GM21723 (cell line): ENCODE results near the gene PLA2G12B.
"Not testable (repeated sequence)": the region's sequence is repeated elsewhere in the genome, so short reads cannot be mapped to it uniquely, and the experiment has no call there.

Source experiments
- ATAC-seq: cut with Tn5 transposase; IDR thresholded peaks from one replicate; pipeline ENCODE4 v1.9.1; 2021; ENCODE audit warnings: mild to moderate bottlenecking, moderate library complexity; ENCODE audit not compliant: unreplicated experiment

The PLA2G12B gene, protein sequence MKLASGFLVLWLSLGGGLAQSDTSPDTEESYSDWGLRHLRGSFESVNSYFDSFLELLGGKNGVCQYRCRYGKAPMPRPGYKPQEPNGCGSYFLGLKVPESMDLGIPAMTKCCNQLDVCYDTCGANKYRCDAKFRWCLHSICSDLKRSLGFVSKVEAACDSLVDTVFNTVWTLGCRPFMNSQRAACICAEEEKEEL

DNA sequence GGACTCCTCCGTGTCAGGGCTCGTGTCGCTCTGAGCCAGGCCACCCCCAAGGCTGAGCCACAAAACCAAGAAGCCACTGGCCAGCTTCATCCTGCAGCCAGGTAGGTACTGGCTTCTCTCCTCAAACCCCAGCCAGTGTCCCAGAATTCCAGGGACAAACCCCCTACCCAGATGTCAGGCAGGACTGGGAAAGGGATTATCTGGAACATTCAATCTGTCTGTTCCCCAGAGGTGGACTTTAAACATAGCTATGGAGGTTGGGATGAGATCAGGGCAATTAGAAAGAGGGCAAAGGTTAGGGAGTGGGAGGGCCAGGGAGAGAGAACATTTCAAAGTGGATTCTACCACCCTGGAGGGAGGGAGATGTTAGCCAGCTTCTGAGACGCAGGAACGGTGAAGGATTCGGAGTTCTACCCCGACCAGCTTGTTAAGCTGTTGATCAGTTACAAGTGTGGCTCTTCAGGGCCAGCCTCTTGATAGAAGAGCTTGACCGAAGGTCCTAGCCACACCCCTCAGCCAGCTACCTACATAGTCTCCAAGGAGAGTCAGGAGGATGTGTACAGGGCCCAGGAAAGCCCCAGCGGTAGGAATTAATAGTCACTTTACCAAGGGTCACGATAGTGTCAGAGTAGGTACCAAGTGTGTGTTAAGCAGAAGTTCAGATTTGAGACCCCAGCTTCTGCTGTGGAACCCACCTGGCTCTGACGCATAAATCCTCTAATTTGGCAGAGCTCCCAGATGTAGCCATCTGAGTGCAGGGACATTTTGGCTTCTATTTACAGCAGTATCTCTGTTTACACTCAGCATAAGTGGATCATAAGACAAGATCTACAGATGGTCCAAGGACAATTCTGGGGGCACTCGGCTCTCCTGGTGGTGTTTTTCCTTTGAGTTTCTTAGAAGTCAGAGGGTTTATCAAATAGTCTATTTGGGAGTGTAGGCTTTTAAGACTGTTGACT lies at the start of gene PLA2G12B:
Gene PLA2G12B, minus strand, starts transcription at position 211 of the 959 bp plus-strand sequence. Its CDS starts 121 bp downstream, at position 90.
- ATAC-seq = no peak

DNA sequence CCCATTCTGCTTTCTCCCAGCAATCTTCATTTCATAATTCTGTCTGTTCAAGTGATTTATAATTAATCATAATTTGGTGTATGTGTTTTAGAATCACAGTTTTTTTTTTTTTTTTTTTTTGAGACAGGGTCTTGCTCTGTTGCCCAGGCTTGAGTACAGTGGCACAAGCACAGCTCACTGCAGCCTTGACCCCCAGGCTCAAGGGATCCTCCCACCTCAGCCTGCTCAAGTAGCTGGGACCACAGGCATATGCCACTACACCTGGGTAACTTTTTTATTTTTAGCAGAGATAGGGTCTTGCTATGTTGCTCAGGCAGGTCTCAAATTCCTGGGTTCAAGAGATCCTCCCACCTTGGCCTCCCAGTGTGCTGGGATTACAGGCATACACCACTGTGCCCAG lies 49.2 kb upstream of the PLA2G12B start:
- ATAC-seq = no peak

DNA sequence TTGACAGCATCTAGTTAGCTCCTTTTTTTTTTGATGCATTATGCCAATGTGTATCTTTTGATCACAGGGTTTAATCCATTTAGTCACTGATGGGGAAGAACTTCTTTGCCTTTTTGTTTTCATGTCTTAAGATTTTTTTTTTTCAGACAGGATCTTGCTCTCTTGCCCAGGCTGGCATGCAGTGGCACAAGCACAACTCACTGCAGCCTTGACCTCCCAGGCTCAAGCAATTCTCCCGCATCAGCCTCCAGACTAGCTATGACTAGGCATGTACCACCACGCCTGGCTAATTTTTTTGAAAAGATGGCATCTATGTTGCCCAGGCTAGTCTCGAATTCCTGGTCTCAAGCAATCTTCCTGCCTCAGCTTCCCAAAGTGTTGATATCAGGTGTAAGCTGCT lies 46.4 kb upstream of the PLA2G12B start:
- ATAC-seq = no peak

DNA sequence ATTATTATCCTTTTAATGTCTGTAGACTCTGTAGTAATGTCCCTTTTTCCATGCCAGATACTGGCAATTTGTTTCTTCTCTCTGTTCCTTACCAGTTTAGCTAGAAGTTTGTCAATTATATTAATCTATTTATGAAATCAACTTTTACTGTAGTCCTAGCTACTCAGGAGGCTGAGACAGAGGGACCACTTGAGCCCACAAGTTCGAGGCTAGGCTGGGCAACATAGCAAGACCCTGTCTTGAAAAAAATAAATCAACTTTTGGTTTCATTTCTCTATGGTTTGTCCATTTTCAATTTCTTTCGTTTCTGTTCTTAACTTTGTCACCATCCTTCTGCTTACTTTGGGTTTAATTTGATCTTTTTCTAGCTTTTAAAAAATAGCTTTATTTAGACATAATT lies 42.5 kb upstream of the PLA2G12B start:
- ATAC-seq = no peak

DNA sequence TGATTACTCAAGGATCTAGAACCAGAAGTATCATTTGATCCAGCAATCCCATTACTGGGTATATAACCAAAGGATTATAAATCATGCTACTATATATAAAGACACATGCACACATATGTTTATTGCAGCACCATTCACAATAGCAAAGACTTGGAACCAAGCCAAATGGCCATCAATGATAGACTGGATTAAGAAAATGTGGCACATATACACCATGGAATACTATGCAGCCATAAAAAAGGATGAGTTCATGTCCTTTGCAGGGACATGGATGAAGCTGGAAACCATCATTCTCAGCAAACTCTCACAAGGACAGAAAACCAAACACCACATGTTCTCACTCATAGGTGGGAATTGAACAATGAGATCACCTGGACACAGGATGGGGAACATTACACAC lies 40.9 kb upstream of the PLA2G12B start:
- not testable (repeated sequence) for ATAC-seq

DNA sequence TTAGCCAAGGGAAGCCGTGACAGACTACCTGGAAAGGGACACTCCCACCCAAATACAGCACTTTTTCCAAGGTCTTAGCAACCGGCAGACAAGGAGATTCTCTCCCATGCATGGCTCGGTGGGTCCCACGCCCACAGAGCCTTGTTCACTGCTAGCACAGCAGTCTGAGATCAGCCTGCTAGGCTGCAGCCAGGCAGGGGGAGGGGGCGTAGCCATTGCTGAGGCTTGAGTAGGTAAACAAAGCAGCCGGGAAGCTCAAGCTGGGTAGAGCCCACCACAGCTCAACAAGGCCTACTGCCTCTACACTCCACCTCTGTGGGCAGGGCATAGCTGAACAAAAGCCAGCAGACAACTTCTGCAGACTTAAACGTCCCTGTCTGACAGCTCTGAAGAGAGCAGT lies 35.2 kb upstream of the PLA2G12B start:
- not testable (repeated sequence) for ATAC-seq

DNA sequence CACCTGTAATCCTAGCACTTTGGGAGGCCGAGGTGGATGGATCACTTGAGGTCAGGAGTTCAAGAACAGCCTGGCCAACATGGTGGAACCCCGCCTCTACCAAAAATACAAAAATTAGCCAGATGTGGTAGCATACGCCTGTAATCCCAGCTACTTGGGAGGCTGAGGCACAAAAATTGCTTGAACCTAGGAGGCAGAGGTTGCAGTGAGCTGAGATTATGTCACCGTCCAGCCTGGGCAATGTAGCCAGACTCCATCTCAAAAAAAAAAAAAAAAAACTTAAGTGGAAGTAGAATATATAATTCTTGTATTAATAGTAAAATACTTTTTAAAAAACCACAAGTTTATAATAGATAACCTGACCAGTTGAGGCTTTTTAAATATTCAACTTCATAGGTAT lies 30.0 kb upstream of the PLA2G12B start:
- ATAC-seq = not testable (repeated sequence)

DNA sequence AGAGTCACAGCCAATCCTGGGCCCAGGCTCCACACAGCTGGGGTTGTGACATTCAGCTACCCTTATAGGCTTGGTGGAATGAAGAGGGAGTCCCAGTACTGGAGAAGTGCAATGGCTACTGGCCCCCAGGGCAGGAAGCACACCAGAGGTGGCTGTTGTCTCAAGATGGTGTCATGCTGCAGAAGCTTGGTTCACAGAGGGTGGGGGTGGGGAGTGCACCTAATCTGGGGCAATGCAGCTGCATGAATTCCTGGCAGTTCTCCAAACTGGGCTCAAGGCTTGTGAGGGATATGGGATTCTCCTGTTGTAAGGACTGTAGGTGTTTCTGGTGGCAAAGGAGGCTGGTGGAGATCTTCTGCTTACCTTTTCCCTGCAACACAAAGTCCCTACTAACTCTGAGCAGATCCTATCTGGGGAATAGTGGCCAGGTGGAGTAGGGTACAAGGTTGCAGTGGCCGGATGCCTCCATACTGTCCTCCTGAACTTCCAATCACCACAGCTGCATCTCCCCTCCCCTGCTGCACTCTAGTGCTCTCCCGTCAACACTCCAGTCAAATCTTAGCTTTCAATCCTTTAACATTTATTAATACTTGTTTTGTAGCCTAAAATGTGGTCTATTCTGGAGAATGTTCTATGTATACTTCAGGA lies 27.4 kb upstream of the PLA2G12B start:
- no peak for ATAC-seq

DNA sequence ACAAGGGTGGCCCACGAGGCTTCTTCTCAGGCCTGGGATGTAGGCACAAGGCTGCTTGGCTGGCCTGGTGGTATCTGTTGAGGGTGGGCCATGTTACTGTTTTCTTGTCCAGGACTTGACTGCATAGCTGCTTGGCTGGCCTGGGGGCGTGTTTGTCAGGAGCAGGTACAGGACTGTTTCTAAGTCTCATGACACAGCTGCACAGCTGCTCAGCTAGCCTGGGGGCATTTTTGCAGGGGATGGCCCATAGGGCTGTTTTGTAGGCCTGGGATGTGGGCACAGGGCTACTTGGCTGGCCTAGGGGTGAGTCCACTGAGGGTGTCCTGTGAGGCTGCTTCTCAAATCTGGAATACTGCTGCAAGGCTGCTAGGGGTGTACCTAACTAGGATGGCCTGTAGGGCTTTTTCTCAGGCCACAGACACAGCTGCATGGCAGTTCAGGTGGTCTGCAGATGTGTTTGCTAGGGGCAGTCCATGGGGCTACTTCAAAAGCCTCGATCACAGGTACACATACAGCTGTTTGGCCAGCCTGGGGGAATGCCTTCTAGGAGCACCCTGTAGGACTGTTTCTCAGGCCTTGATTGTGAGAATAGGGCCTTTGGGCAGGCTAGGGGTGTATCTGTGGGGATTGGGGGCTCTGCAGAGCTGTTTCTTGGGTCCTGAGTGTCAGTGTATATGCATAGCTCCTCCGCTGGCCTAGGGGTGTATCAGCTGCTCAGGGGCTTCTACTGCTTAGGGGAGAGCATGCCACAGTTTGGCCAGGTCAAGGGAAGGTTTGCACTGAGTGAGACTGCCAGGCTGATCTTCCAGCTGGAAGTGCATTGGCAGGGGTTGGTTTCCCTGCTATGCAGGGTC lies 26.6 kb upstream of the PLA2G12B start:
- no peak for ATAC-seq

DNA sequence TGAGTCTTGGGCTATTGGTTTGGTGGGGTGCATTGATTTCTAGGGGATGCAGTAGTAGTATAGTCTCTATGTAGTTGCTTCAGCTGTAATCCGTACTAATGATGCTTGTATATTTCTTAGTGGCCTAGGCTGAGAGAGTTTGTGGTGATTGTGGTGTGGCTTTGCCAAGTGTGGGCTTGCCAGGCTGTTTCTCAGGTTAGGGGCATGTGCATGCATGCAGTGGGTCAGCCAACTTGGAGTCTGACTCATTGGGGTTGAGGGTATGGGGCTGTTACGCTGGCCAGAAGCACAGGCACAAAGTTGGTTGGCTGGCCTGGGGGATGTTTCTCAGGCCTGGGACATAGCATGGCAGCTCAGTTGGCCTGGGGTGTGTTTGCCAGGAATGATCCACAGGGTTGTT lies 25.7 kb upstream of the PLA2G12B start:
- ATAC-seq = no peak

DNA sequence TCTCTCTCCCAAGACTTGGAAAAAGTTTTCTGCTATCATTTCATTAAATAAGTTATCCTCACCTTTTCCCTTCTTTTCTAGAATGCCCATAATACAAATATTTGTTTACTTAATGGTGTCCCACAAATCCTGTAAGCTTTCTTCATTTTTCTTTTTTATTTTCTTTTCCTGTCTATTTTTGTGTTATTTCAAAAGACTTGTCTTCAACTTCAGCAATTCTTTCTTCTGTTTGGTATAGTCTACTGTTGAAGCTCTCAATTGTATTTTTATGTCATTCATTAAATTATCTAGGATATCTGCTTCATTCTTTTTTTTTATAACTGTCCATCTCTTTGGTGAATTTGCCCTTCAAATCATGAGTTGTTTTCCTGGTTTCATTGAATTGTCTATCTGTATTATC lies 25.1 kb upstream of the PLA2G12B start:
- ATAC-seq = no peak

DNA sequence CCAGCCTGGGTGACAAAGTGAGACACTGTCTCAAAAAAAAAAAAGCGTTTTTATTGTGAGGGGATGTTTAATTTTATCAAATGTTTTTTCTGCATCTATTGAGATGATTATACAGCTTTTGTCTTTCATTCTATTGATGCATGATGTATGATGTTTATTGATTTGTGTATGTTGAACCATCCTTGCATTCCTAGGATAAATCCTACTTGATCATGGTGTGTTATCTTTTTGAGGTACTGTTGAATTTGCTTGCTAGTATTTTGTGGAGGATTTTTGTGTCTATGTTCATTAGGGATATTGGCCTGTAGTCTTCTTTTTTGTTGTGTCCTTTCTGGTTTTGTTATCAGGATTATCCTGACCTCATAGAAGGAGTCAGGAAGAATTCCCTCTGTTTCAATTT lies 22.3 kb upstream of the PLA2G12B start:
- no peak for ATAC-seq

DNA sequence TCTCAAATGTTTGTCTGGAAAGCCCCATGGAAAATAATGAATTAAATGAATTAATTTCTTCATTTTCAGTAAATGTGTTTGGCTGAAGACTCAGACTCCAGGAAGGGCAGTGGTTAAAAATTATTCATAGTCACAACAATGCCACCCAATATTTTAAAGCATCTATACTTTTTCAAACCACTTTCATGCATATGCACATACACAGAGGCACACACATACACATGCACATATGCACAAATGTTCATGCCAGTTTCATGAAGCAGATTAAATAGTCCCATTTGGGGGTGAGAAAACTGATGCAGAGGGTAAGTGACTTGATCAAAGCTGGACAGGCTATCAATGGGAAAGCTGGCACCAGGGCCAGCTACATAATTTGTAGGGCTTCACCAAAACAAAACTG lies 1.4 kb upstream of the PLA2G12B start:
- ATAC-seq = no peak

DNA sequence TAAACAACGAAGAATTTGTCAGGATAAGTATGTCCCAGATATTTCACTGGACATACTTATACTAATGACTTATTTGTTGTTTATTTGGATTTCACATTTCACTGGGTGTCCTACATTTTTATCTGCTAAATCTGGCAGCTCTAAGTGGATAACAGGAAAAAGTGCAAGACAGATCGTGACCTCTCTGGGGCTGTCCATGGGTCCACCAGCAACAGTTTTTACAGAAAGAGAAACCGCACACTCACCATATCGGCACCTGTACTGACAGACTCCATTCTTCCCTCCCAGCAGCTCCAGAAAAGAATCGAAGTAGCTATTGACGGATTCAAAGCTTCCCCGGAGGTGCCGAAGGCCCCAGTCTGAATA lies 393 bp downstream of the PLA2G12B start:
- ATAC-seq = no peak

DNA sequence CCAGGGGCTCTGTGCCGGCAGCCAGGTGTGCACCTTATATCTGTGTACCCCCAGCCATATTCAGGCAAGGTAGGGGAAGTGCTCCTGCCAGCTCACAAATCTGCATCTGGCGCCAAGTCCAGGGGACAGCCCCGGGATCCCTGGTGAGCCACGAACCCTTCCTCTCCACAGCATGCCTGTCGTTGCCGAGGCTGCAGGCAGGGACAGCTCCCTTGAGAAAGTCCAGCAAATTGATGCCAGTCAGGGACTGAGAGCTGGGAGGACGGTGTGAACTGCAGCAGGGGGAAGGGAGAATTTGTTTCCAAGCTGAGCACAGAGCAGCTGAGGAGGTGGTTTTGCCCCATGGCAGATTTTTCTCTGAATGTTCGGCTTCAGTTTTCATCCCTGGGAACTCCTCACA lies 919 bp downstream of the PLA2G12B start:
- ATAC-seq = no peak

DNA sequence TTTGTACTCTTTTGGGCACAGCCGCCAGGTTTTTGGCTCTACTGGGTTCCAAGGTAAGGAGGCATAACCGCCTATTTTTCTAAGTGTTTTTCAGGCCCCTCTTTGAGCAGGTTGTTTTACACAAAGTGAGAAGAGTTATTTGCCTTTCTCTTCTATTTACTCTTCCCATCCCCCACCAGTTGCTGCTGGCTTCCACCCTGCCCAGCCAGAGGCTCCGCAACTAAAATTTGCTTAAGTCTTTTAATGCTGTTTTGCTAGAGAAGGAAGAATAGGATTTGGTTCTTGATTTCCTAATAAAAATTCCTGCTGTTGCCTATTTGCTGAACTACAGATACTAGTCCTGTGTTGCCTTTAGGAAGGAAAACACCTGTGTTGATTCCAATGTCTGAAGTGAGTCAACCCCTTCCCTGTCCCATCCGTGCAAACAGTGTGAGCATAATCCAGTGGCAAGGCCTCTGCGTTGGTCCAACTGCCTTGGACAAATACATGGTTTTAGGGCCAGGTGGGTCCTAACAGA lies 1.9 kb downstream of the PLA2G12B start:
- no peak for ATAC-seq

DNA sequence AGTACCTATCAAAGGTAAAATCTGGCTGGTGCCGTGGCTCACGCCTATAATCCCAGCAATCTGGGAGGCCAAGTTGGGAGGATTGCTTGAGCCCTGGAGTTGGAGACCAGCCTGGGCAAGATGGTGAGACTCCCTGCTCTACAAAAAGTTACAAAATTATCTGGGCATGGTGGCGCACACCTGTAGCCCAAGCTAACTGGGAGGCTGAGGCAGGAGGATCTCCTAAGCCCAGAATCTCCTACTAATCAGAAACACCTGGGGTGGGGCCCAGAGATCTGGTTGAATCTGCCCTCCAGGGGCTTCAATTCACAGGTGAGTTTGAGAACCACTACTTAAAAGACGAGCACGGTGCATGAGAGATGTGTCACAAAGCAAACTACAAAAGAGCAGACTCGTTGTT lies 2.4 kb downstream of the PLA2G12B start:
- ATAC-seq = no peak

DNA sequence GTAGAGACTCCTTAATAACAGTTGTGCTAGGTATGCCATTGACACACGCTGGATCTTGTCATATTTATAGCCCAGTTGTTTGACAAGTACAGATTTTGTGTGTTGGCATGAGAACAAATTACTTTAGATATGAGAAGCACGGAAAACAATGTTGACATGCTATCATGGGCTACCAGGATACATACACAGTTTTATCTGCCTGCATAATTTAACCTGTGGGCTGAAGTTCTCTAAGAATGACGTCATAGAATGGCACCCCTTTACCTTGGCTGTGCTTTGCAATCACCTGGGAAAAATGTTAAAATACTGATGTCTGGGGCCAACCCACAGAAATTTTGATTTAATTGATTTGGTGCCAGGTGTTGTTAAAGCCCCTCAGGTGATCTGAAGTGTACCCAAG lies 2.8 kb downstream of the PLA2G12B start:
- ATAC-seq = no peak

DNA sequence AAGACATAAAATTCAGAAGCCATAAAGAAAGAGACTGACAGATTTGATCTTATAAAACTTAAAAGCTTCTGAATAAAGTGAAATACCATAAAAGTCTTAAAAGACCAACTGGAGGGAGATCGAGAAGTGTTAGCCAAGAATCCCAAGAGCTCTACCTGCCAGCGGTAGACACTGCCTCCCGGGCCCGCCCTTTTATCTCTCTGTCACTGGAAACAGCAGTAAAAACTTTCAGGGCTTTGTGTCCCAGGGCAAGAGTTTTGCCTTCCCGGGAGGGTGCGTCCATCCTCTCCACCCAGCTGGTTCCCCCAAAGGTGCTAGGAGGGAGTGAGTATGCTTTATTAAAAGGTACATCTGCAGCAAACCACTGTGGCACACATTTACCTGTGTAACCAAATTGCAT lies 5.8 kb downstream of the PLA2G12B start:
- no peak for ATAC-seq

DNA sequence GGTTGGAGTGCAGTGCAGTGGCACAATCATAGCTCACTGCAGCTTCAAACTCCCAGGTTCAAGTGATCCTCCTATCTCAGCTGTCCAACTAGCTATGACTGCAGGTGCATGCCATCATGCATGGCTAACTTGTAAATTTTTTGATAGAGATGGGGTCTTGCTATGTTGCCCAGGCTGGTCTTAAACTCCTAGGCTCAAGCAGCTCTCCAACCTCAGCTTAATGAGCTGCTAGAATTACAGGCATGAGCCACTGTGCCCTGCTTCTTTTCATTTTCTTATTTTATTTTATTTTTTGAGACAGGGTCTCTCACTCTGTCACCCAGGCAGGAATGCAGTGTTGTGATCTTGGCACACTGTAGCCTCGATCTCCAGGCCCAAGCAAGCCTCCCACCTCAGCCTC lies 7.6 kb downstream of the PLA2G12B start:
- ATAC-seq = no peak
